GF-D8 (cell line): ENCODE data around the gene KLRC4.
"Not testable (repeated sequence)": the region's sequence is repeated elsewhere in the genome, so short reads cannot be mapped to it uniquely, and the experiment has no call there.

ENCODE experiments used
- DNase-seq: peaks from one replicate; lab custom pipeline; 2025; lab: John Stamatoyannopoulos, UW

Gene KLRC4

DNA sequence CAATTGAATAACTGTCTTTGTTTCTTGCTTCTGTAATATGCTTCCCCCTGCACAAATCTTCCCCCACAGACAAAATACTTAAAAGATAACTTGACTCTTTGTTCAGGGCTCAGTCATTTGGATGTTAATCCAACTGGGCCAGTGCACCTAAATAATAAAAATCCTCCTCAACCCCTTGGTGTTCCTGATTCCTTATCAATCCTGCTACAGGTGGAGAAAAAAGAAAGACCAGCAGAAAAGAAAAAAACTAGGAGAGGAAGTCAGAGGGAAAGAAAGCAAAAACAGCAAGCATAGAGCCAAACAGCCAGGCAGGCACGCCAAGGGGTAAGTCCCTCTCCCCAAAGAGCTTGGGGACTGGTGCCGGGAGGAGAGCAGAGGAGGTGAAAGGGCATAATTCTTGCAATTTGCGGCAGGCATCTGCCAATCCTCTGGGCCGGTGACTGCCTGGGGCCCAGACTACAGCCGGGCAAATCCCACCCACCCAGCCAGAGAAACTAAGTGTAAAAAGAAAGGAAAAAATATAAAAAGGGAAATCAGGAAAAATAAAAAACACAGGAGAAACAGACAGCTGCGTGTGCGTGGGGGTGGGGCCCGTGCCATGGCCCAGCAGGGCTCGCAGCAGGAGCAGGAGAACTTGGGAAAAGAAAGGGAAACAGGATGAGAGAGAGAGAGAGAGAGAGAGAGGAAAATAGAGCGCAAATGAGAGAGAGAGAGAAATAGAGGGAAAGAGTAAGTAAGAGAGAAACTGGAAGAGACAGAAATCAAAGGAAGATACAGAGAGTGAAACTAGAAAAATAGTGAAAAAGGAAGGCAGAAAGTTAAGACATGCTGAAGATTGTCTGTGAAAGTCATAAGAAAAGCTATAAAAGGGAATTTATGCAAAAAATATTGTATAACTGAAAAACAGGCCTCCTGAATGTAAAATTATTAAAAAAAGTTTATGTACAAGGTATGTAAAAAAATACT lies 41.1 kb downstream of the KLRC4 start:
- no peak for DNase-seq

DNA sequence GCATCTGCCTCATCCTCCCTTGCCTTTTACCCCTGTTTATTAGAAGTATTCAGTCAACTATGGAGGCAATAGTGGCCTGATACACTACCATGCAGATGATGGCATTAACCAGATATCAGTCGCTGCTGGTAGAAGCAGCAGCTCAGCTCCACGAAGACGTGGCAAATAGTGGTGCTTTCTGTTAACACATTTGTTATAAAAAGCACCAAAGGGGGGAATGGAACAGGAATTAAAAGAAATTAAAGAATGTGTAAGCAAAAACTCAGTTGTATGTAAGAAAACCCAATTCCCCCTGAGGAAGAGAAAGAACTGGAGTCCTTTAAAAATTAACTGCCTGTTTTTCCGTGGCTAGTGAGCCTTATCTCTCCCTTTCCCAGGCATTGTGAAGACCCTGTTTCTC lies 41.8 kb downstream of the KLRC4 start:
- not testable (repeated sequence) for DNase-seq

DNA sequence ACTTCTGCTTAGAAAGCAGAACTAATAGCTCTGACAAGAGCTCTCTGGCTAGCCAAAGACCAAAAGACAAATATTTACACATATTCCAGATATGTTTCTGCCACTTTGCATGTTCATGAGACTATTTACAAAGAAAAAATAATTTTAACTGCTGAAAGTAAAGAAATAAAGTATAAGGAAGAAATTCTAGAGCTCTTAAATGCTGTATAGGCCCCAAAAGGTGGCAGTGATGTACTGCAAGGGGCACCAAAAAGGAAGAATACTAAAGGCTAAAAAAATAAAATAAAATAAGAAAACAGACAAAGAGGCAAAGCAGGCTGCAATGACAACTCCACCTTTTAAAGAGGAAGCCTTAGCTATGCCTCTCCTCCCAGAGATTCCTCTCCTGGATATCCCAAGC lies 42.7 kb downstream of the KLRC4 start:
- DNase-seq = peak; percentile 17

DNA sequence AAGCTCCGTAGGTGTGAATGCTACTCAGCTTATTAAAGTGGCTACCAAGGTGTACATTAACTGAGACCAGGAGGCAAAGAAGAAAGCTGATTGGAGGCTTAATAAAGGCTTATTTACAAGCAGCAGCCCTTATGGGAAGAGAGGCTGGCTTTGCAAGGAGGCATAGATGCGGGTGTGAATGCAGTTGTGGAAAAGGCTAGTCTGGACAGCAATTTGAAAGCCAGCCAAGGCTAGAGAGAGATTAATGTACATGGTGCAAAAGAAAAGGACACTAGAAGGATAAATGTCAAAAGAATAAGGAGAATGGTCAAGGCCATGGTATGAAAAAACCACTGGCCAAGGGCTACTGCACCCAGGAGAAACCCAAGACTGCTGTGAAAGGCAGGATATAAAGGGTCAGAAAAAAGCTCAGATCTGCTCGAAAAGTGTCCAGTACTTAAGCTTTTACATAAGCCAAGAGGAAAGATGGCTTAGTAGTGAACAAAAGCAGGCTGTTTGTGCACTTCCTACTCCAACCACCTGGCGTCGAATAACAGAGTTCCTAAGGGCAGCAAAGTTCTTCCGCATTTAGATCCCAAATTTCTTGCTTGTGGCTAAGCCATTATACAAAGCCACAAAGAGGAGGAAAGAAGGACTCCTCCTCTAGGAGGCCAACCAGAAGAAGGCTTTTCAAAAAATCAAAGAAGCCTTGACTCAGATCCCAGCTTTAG lies 43.7 kb downstream of the KLRC4 start:
- no peak for DNase-seq

DNA sequence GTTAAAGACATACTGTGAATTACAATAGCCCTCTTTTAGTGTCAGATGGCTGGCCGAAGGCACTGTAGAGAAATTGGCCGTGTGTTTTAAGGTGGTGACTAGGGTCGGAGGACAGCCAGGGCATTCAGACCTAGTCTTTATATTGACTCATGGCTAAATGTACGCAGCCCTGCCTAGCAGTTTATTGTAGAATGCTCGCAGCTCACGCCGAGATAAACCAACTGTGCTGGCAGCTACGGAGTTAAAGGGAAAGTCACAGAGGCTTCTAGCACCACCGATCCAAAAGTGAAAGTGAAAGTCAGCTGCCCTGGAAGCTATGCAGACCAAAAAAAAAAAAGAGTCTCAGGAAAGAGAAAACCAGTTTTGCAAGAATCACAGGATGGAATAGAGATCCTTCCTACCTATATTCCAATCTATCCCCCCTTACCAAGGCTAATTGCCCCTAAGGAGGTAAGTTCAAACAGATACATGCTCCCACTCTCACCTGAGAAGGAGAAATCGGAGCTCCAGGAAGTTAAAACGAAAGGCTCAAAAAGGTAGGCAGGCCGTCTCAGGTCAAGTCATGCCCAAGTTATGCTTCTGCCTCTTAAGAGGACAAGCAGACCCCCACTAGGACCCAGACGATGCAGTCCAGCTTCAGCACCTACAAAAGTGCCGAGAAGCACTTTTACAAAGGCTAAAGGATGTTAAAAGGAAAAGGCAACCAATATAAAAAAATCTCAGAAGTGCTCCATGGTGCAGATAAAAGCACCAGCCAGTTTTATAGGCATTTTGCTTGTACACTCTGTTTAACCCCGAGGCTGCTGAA lies 44.5 kb downstream of the KLRC4 start:
- DNase-seq = no peak

DNA sequence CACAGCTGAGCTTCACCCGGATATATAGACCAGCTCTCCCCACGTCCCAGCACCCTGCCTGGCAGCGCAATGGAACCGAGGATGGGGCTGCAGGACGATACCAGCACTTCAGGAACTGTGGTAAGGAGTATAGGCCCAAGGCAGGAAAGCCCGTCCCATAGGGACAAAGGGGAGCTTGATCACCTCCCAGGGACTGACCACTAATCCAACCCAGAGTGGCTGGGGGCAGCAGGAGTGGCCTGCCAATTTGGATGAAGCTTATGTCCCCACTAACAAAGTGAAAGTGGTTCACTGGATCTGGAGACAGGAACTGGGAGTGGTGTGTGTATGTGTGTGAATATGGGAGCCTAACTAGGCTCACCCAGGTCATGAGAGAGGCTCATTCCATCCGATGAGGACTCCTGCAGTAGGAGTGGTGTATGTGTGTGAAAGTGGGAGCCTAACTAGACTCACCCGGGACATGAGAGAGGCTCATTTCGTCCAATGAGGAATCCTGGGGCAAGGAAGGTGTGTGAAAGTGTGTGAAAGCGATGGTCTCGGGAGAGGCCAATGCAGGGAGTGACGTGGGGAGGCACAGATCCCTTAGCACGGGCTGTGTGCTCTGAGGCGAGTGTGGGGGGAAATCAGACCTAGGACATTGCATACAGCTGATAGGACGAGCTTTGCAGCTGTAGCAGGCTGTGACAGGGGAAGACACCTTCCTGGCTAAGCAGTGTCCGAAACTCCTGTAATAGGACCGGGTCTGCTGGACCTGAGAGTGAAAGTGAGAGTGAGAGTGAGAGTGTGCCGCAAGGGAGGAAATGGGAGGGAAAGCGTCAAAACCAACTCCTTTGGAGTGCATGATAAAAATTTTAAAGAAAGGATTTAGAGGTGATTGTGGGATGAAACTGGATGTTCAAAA lies 45.4 kb downstream of the KLRC4 start:
- DNase-seq = no peak

DNA sequence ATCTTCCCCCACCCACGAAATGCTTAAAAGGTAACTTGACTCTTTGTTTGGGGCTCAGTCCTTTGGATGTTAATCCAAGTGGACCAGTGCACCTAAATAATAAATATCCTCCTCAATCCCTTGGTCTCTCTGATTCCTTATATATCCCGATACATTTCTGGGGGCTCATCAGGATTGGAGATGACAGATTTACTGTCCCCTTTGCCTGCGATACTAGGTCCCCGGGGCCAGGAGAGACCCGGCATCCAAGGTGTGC lies 46.0 kb downstream of the KLRC4 start:
- no peak for DNase-seq

DNA sequence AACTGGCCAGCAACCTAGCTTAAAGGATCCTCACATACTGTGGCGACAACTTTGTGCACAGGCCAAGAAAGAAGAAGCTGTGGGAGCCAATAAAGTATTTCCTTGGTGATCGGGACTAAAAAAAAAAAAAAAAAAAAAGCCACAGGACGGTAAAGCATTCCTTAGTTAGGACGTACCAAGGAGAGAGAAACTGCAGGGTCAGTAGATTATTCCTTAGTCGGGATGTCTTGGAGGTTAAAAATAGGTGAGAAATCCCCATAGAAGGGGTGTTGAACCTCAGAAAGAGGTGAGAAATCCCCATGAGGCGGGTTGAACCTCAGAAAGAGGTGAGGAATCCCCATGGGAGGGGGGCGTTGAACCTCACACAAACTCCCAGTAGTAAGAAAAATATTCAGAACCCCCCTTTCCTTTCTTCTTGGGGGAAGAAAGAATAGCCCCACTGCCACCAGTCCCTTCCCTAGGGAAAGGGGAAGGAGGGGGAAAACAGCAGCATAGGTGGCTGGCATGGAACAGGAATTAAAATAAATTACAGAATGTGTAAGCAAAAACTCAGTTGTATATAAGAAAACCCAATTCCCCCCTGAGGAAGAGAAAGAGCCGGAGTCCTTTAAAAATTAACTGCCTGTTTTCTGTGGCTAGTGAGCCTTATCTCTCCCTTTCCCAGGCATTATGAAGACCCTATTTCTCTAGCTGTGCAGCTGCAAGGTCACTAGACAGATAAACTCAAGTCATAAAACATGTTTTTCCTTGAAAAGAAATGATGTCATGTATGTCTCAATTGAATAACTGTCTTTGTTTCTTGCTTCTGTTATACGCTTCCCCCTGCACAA lies 46.5 kb downstream of the KLRC4 start:
- no peak for DNase-seq

DNA sequence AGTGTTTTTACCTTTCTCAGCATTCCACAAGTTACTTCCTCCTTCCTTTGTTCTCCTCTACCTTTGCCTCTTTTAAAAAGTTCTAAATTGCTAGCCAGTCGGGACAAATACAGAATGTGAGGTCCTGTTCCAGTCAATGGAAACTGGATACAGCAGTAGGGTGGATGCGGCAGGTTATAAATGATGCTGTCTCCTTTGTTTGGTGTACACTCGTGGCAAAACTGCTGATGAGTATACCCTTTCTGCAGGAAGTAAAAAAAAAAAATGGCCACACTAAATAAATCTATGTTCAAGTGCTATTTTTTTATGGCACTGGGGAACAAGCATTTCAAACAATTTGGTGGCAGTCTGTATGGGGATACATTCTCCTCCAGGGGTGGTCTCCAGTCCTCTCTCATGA lies 47.2 kb downstream of the KLRC4 start:
- no peak for DNase-seq

DNA sequence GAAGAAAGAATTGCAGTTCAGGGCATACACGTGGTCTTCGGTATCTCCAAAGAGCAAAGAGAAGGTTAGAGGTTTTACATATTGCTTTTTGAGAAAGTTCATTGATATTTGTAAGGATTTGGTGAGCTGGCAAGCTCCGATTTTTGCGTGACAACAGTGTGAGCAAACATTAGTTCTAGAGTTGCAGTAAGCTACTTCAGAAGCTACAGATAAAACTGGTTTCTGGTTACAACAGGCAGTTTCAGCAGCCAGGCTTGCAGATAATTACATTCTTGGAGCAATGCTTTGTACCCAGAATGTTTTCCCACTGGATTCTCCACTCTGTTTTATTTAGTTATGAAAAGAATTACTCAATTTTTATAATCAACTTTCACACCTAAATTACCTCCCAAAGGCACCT lies 47.9 kb downstream of the KLRC4 start:
- DNase-seq = no peak

DNA sequence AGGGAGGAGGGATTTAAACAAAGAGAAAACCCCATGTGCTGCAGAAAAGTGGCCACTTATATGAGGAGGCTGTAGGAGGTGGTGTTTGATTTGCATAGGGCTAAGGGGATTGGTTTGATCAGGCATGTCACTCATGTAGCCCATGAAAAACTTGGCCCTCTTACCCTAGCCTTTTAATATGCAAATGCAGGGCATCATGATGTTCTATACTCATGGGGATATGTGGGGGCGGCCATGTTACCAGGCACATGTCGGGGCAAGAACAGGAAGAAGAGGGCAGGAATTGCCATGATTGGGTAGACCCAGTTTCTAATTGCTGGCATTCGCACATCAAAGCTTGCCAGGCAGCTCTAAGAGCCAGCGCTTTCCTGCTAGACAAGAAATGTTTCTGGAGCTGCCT lies 48.5 kb downstream of the KLRC4 start:
- no peak for DNase-seq

DNA sequence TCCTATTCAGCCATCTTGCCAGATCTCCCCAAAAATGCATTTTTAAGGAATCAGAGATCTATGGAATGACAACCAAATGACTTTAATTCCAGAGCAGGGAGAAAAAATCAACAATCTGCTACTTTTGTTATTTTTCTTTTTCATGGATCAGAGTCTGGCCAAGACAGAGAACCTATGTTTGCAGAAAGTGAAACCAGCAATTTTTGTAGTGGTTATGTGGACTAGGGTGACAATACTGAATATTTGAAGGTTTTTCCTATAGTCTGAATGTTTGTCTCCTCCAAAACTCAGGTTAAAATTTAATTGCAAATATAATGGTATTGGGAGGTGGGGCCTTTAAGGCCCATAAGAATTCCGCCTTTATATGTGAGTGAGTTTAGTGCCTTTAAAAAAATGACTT lies 50.6 kb downstream of the KLRC4 start:
- no peak for DNase-seq

DNA sequence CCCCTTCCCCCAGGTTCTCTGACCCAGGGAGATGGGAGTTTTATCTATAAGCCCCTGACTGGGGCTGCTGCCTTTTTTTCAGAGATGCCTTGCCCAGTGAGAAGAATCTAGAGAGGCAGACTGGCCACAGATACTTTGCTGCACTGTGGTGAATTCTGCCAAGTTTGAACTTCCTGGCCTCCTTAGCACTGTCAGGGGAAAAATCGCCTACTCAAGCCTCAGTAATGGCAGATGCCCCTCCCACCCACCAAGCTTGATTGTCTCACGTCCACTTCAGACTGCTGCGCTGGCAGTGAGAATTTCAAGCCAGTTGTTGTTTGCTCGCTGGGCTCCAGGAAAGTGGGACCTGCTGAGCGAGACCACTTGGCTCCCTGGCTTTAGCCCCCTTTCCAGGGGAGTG lies 51.4 kb downstream of the KLRC4 start:
- no peak for DNase-seq
